ENCODE measurements around the gene SET.

- TF ChIP-seq CTCF (IDR thresholded peaks at IDR 0.05) (no peak), CREB1 (CRISPR knock-in tag; IDR thresholded peaks at IDR 0.05) (no peak), GTF2I (CRISPR knock-in tag; conservative IDR thresholded peaks at IDR 0.05) (no peak), MYBL2 (CRISPR knock-in tag; IDR thresholded peaks at IDR 0.05) (no peak), TEAD4 (CRISPR knock-in tag; IDR thresholded peaks at IDR 0.05) (no peak), TEAD1 (CRISPR knock-in tag; IDR thresholded peaks at IDR 0.05) (no peak), USF2 (CRISPR knock-in tag; IDR thresholded peaks at IDR 0.05) (no peak), SP1 (CRISPR knock-in tag; conservative IDR thresholded peaks at IDR 0.05) (no peak), ZNF416 (CRISPR knock-in tag; IDR thresholded peaks at IDR 0.05) (no peak), MAX (CRISPR knock-in tag; IDR thresholded peaks at IDR 0.05) (no peak), ATF3 (CRISPR knock-in tag; conservative IDR thresholded peaks at IDR 0.05) (no peak)
Measured at GRCh38 chr9:128703616-128704355, 14.8 kb downstream of the SET start.
